Mammary epithelial cell (primary cell): ENCODE results near the gene IGSF11.

Source experiments
- CTCF ChIP-seq, 2 donors: IDR thresholded peaks in 1 of 2; conservative IDR thresholded peaks in 1 of 2; 2 replicates each; pipeline ENCODE4 v1.5.1; 2011 to 2012; ENCODE audit warnings: inconsistent platforms in 2 of 2, low read length in 2 of 2, mild to moderate bottlenecking in 2 of 2, control low read depth in 1 of 2, low read depth in 1 of 2; ENCODE audit not compliant: insufficient read depth in 1 of 2; ENCODE audit errors: extremely low read depth in 1 of 2
- EZH2 ChIP-seq: IDR thresholded peaks from 2 replicates; pipeline ENCODE4 v1.6.1; 2012; ENCODE audit warnings: low read length, inconsistent platforms, borderline replicate concordance

GRCh38 chr3:118966700-118967099, 67.9 kb downstream of the IGSF11 start:
- TF ChIP-seq CTCF (conservative IDR thresholded peaks at IDR 0.05 in 1 of 2, IDR thresholded peaks at IDR 0.05 in 1 of 2; ENCODE audit: extremely low read depth in 1 of 2, insufficient read depth in 1 of 2, low read depth in 1 of 2, low read length in 2 of 2) (no peak), EZH2 (no peak)
